GM21447 (cell line): ENCODE results near the gene TBC1D32.
"Not testable (repeated sequence)": the region's sequence is repeated elsewhere in the genome, so short reads cannot be mapped to it uniquely, and the experiment has no call there.

Source experiments
- ATAC-seq: cut with Tn5 transposase; IDR thresholded peaks from one replicate; pipeline ENCODE4 v1.9.1; 2021; ENCODE audit not compliant: unreplicated experiment

Gene TBC1D32

DNA sequence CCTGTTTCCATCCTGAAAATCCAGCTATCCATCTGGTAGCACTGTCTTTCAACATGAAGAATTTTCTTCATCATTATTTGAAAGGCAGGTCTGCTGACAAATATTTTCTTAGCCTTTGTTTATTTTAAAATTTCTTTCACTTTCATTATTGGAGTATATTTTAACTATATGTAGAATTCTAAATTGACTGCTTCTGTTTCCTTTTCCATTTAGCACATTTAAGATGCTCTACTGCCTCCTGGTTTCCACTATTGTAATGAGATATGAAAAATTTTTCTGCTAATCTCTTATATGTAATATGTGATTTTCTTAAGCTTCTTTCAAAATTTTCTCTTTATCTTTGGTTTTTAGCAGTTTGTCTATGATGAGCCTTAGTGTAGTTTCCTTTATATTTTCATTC is 97.3 kb downstream of the TBC1D32 start:
- ATAC-seq, result no peak

DNA sequence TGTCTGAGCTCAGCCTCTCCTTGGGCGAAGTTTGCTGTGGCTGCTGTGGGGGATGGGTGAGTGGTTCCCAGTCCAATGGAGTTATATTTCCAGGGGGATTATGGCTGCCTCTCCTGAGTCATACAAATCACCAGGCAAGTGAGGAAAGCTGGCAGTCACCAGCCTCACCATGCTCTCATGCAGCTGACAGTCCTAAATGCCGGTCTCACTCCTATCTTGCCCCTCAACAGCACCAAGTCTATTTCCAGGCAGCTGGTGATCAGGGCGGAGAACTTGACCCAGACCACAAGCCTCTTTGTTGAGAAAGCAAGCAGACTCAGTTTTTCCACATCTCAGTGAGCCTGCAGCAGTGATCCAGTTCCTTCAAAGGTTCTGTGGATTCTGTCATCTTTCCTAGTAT is 98.9 kb downstream of the TBC1D32 start:
- ATAC-seq, result no peak

GRCh38 chr6:121223930-121224329 is 110.3 kb downstream of the TBC1D32 start:
- ATAC-seq, result no peak

GRCh38 chr6:121223212-121223611 is 111.1 kb downstream of the TBC1D32 start:
- ATAC-seq, result no peak

DNA sequence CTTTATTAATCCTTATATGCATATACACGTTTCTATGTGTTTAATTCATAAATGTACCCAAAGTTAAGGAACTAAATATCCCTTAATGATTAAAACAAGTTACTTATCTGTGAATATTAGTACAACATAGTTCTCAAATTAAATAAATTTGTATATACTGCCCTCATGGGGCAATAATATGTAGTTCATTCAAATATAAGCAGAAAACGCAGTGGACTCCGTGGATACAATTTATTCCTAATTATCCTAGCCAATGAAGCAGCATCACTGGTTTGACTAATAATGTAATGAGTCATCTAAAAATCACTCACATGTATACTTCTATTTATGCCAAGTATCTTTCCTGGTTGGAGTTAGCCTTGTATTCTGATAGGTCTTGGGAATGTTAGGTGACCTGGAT is 111.6 kb downstream of the TBC1D32 start:
- no peak for ATAC-seq

DNA sequence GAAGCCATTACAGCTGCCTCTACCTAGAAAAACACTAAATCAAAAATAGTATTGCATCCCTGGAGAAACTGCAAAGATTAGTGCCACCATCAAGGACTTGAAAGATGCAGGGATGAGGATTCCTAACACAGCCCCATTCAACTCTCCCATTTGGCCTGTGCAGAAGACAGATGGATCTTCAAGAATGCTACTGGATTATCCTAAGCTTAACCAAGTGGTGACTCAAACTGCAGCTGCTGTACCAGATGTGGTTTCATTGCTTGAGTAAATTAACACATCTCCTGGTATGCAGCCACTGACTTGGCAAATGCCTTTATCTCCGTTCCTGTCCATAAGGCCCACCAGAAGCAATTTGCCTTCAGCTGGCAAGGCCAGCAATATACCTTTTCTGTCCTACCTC is 117.4 kb downstream of the TBC1D32 start:
- no peak for ATAC-seq

DNA sequence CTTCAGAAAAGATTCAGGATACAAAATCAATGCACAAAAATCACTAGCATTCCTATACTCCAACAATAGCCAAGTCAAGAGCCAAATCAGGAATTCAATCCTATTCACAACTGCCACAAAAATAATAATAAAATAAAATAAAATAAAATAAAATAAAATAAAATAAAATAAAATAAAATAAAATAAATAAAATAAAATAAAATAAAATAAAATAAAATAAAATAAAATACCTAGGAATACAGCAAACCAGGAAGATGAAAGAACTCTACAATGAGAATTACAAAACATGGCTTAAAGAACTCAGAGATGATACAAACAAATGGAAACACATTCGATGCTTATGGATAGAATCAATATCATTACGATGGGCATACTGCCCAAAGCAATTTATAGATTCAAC is 120.9 kb downstream of the TBC1D32 start:
- ATAC-seq, result not testable (repeated sequence)

- ATAC-seq, result no peak
These were observed 123.3 kb downstream of the TBC1D32 start for GRCh38 chr6:121210943-121211342.

- ATAC-seq, result no peak
These were observed 128.7 kb downstream of the TBC1D32 start for GRCh38 chr6:121205569-121205968.

DNA sequence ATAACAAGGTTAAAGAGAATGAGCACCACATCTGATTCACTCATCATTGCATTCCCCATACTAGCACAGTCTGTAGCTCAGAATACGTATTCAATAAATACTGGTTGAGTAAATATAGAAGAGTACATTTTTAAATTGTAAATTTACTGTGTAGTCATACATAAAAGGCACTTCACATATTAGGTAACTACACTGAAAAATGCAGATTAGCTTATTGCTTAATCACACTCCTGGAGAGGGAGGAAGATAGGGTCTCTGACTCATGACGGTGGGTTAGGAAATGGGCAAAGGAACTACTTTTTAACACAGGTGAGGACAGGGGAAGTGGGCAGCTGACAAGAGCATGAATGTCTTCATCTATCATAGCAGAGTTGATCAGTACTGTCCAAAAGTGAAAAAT is 133.2 kb downstream of the TBC1D32 start:
- ATAC-seq, result no peak

- ATAC-seq, result not testable (repeated sequence)
These were observed 138.2 kb downstream of the TBC1D32 start for GRCh38 chr6:121196042-121196441.

DNA sequence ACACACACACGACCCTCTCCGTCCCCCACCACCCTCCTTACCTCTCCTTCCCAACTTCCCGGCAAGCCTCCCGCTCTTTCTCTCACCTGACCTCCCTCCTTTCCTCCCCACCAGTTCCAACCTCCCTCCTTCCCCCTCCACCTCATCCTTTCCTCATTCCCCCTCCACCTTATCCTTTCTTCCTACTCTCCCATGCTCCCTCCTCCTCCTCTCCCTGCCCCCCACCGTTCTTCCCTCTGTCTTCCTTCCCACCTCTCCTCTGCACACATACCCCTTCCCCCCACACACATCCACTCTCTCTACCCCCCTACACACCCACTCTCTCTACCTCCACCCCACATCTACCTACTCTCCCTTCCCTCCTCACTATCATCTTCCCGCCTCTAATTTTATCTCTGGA is 144.2 kb downstream of the TBC1D32 start:
- ATAC-seq, result no peak

DNA sequence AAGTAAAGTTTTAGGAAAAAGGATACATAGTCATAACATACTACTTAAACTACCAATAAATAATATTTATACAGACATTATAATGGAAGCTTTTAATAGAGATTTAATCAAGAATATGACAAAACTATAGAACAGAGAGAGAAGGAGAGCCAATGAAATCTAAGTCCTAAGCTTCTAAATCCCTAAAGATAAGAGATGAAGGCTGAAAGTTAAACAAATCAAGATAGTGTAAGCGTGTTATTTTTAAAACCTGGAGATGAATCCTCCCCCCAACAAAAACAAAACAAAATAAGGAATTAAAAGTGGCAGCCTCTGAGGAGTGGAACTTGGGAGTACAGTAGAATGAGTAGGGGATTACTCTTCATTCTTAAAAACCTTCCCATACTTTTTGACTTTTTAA is 145.9 kb downstream of the TBC1D32 start:
- no peak for ATAC-seq

DNA sequence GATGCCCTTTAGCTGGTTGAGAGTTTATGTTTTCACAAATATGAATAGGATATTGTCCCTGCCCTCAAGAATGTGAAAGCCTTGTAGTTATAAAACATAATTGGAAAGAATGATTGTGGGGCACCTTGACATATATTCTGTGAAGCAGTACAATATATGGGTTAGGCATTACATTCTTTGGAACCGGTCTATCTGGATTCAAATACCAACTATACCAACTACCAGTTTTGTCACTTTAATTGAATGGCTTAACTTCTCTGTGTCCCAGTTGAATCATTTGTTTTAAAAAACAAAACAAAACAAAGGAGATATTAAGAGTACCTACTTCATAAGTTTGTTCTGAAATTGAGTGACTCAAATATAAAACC is 146.5 kb downstream of the TBC1D32 start:
- ATAC-seq, result no peak

GRCh38 chr6:121187200-121187832 is 147.0 kb downstream of the TBC1D32 start:
- no peak for ATAC-seq

GRCh38 chr6:121183742-121184141 is 150.5 kb downstream of the TBC1D32 start:
- ATAC-seq, result no peak

DNA sequence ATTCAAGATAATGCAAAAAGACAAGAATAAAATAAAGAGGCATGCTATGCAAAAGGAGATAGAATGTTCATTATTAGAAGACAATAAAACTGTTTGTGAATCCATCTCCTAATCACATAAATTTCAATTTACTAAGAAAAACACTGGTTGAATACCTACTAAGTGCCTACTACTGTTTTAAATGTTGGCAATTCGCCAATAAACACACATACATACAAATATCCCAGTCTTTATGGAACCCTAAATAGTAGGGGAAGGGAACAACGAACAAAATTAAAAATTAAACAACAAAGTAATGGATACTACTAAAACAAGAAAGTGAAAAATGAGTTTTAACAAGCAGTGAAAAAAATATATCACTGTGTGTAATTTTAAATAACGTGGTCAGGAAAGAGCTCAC is 158.5 kb downstream of the TBC1D32 start:
- no peak for ATAC-seq

- not testable (repeated sequence) for ATAC-seq
These were observed 161.8 kb downstream of the TBC1D32 start for GRCh38 chr6:121172451-121172850.

DNA sequence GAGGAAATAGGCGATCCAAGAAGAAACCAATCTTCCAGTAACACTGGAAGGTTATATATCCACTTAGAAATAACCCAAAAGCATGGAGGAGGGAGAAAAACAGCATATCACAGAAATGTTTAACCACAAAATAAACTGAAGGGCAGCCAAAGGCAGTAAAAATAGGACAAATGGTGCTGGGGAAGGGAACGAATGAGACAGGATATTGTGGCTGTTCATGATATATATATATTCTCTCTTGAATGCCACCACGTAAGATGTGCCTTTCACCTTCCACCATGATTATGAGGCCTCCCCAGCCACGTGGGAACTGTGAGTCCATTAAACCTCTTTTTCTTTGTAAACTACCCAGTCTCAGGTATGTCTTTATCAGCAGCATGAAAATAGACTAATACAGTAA is 162.4 kb downstream of the TBC1D32 start:
- ATAC-seq, result no peak

DNA sequence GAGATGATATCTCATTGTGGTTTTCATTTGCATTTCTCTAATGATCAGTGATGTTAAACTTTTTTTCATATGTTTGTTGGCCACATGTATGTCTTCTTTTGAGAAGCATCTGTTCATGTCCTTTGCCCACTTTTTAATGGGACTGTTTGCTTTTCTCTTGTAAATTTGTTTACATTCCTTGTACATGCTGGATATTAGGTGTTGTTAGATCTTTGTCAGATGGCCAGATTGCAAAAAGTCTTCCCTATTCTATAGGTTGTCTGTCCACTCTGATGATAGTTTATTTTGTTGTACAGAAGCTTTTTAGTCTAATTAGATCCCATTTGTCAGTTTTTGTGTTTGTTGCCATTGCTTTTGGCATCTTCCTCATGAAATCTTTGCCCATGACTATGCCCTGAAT is 172.4 kb downstream of the TBC1D32 start:
- no peak for ATAC-seq

GRCh38 chr6:121160276-121160675 is 174.0 kb downstream of the TBC1D32 start:
- no peak for ATAC-seq

DNA sequence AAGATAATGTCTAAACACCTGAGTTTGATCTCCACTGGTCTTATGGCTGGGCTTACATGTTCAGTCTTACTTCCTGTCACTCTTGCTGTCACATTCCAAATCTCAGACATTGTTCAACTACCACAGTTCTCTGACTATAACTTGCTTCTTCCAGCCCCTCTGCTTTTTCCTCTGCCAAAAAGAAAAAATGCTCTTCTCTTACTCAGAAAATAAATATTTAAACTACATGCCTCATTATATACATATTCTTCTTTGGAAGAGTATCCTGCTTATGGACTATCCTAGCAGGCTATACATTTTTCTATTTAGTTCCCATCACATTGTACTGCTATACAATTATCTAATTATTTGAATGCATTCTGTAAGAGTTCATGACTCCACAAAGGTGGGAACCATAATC is 175.4 kb downstream of the TBC1D32 start:
- no peak for ATAC-seq

DNA sequence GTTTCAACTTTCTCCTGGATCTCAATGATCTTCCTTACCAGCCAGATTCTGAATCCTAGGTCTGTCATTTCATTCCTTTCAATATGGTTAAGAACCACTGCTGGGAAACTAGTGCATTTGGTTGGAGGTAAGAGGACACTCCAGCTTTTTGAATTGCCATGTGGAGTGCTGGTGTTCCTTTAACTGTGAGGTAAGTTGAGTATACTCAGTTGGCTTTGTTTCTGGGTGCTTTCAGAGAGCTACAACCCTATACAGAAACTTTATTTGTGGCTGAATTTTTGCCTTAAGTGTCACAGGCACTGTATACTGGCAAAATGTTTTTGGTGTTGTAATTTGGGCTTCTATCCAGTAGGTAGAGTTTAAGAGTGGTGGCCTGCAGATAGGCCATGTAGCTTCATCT is 175.8 kb downstream of the TBC1D32 start:
- ATAC-seq, result no peak

GRCh38 chr6:121157906-121158305 is 176.4 kb downstream of the TBC1D32 start:
- ATAC-seq, result no peak
